Stimulated activated naive CD4-positive, alpha-beta T cell (primary cell): Measurements from ENCODE around the gene ADAMTS6.

Source experiments
- DNase-seq, 6 experiments: peaks; one replicate each; lab custom pipeline; 2025; lab: John Stamatoyannopoulos, UW

Gene ADAMTS6

GRCh38 chr5:65144136-65144871 lies 337.4 kb downstream of the ADAMTS6 start:
- DNase-seq = no peak

- DNase-seq = no peak
These were observed 339.2 kb downstream of the ADAMTS6 start for GRCh38 chr5:65142511-65143011.

- no peak for DNase-seq
These were observed 339.7 kb downstream of the ADAMTS6 start for GRCh38 chr5:65142016-65142415.

GRCh38 chr5:65141493-65141892 lies 340.2 kb downstream of the ADAMTS6 start:
- DNase-seq = no peak

DNA sequence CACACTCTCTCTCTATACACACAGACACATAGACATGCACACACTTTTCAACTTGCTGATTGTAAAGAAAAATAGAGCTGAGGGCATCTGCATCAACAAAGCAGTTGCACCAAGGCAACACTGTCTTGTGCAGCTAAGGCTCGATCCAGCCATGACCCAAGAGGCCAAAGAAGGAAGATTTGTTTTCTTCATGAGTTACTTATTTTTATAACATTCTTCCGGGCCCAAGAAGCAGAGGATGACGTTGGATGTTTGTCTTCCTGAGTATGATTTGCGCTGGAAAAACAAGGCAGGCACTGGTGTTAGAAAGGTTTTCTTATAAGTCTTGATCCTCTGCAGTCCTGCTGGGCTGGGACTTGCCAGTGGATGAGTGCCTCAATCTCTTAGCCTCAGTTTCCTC lies 344.1 kb downstream of the ADAMTS6 start:
- no peak for DNase-seq

GRCh38 chr5:65133477-65134110 lies 348.1 kb downstream of the ADAMTS6 start:
- DNase-seq = no peak

DNA sequence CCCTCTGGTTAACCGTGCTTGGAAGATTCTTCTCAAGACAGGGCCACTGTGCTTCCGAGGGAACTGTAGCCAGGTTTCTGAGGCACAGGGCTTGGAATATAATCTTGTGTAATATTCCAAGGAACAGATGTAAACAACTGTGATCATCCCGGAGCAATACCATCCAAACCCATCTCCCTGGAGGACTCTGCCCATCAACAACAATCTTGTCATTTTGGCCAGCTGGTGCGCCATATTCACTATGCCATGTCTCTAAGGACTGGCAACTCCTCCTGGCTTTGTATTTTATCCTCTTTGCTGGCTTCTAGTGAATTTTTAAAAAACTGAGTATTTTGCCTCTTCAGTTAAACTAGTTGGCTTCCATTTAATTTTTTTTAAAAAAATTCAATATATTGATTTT lies 349.3 kb downstream of the ADAMTS6 start:
- no peak for DNase-seq

- DNase-seq = no peak
These were observed 353.5 kb downstream of the ADAMTS6 start for GRCh38 chr5:65128226-65128625.

DNA sequence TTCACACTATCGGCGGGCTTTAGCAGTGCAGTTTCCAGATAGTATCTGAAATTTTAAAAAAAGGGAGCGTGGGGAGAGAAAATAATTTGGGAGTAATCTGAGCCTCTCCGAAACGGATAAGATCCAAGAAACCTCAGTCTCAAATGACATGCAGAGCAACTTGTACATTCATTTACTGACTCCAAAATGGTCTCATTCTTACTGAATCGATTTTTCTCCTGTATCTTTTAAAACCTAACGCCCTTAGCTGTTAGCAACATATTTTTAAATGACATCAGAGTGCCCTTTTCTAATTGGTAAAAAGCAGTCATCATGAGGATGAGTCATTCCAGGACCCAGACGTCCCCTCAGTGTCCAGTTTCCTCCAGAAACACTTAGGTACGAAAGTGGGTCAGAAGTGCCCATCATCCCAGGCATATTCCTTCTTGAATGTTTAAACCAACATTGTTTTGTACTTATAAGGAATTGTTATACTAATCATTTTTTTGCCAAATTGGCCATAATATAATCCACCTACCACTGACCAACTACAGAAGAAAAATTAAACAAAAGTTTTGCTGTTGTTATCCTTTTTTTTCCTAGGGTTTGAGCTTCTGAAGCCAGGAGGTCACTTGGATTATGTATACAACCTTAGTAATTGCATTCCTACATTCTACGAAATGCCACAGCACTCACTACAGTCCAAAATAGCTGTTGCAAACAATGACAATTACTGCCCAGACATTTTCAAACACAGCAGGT lies 354.4 kb downstream of the ADAMTS6 start:
- no peak for DNase-seq

DNA sequence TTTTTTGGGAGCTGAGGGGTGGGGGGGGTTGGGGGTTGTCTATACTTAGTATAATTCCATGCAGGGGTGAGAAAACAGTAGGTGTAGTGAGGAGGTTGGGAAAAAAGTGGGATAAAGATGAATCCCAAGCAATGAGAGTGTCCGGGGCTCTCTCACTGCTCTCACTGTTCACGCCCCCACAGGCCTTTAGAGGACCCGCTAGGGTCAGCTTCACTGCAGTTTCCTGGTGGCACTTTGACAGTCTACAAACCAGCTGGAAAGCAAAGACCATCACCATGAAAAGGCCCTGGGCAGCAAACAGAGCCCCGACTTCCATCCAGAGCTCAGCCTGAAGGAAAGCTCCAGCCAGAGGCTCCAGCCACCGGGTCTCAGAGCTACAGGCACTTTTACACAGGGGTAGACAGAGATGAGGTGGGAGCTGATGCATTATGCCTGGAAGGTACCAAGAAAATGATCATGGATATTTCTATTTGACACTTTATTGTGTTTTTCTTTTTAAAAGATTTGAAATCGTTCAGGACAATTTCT lies 355.1 kb downstream of the ADAMTS6 start:
- no peak for DNase-seq

DNA sequence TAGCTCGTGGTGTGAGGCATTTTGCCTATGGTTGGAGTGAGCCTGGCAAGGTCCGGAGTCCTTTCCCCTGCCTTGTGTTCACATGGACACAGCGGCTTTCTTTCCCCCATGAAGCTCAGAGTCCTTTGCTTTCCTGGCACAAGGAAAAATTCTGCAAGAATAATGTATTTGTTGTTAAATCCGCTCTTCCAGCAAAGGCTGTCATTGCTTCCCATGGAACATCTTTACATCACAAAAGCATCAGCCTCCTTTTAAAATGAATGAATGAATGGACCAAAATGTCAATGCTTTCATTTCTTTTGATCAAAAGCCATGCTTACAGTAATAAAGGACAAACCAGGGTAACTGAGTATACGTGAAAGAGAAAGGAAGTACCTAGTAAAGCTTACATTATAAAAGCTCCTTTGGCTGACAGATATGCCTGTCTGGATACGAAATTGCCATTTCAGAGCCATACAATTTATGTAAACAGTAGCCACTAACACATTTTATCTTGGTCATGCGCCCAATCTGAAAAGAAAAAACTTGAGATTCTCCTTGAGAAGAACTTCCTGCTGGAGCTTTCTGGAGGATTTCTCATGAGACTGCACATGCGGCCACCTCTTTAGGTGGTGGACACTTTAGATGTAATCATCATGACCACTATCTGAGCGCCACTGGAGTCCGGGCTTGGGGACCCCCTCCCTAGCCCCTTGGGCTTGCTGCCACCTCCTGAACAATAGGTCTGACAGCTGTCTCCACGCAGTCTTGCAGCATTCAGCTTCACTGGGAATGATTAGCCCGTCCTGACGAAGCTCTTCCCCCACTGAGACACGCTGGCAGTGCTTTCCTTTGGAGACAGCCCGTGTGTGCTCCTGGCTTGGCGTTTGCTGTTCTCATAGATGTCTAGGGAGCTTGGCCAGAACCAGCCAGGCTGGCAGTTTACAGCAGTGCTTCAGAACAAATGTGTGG lies 355.9 kb downstream of the ADAMTS6 start:
- no peak for DNase-seq

DNA sequence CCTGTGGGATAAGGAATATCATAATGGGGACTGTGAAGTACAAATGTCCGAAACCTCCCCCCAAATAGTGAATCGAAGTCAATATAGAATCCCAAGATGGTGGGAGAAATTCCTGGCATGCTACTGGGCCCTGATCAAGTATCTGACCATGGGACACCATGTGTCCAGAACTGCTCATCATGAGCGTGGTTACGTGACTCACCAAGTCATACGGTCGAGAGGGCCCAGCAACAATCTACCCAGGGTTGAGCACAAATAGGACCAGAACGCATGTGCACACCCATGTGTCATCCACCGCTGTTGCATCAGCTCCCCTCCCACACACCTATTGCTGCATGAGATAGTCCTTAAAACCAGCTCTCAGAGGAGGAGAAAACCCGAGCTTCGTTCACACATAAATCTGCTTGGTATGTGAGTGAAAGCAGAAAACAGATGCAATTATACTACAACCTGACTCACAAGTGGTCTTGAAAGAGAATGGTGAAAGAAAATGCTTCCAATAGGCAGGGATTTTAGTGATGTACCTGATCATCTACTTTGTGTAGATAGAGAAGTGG lies 359.8 kb downstream of the ADAMTS6 start:
- DNase-seq = no peak

- no peak for DNase-seq
These were observed 361.3 kb downstream of the ADAMTS6 start for GRCh38 chr5:65120371-65120967.

DNA sequence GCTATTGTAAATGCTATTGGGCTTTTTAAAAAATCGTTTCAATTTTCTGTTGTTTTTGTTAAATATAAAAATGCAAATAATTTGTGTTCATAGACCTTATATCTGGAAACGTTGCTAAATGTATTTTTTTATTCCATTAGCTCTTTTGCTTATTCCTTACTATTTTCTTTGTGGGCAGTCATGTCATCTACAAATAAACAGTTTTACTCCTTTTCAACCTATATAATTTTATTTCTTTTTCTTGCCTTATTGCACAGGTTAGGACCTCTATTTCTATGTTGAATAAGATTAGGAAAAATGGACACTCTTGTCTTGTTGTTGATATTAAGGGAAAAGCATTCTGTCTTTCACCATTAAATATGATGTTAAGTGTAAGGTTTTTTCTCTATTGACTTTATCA lies 364.2 kb downstream of the ADAMTS6 start:
- DNase-seq = no peak

DNA sequence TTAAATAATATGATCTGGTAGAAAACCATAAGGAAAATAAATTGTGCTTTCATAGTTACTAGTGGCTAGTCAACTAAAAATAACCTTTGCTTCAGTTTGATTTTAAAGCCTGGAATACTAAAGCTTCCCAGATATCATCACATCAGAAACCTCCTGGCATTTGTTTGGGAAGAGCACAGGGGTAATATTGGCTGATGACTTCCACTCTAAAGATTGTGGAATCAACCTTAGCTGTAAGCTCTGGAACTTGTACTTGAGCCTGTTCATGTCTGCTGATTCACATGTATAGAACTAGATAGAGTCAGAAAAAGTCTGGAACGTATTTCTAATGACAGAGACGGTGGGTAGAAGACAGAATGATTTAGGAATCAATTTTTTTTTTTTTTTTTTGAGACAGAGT lies 367.9 kb downstream of the ADAMTS6 start:
- DNase-seq = no peak

DNA sequence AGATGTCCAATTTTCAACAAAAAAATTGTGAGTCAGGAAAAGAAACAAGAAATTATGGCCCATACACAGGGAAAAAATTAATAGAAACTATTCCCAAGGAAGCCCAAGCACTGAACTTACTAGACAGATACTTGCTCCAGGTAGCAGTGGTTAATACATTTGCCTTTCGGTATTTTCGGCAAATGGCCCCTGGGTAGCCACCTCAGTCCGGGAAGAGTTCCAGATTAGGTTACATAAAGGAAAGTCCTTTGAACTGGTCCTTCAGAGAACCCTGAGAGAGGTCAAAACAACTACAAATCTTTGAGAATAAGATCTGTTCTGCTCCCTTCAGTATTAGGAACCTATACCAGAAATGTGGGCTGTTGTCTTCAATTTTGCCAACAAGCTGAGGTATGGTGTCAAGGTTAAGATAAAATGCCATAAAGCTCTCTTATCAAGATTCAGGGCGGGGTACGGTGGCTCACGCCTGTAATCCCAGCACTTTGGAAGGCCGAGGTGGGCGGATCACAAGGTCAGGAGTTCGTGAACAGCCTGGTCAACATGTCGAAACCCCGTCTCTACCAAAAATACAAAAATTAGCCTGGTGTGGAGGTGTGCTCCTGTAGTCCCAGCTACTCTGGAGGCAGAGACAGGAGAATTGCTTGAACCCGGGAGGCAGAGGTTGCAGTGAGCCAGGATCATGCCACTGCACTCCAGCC lies 369.6 kb downstream of the ADAMTS6 start:
- no peak for DNase-seq

DNA sequence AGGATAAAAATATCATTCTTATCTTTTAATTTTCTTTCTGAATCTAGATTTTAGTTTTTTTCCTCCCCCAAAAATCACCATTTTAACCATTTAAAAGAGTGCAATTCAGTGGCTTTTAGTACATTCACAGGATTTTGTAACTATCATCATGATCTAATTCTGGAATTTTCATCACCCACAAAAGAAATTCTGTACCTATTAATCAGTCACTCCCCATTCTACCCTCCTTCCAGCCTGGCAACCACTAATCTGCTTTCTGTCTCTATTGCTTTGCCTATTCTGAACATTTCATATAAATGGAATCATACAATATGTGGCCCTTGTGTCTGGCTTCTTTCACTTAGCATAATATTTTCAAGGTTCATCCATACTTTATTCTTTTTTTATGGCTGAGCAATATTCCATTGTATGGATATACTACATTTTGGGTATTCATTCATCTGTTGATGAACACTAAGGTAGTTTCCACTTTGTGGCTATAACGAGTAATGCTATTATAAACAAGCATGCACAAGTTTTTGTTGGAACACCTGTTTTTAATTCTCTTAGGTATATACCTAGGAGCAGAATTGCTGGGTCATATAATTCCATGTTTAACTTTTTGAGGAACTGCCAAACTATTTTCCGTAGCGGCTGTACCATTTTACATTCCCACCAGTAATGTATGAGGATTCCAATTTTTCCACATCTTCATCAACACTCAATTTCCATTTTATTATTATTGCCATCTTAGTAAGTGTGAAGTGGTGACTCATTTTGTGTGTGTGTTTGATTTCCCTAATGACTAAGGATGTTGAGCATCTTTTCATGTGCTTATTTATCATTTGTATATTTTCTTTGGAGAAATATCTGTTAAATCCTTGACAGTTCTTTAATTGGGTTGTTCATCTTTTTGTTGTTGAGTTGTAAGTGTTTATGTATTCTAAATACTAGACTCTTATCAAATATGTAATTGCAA lies 372.7 kb downstream of the ADAMTS6 start:
- DNase-seq = no peak

GRCh38 chr5:65105301-65105700 lies 376.4 kb downstream of the ADAMTS6 start:
- DNase-seq = no peak

DNA sequence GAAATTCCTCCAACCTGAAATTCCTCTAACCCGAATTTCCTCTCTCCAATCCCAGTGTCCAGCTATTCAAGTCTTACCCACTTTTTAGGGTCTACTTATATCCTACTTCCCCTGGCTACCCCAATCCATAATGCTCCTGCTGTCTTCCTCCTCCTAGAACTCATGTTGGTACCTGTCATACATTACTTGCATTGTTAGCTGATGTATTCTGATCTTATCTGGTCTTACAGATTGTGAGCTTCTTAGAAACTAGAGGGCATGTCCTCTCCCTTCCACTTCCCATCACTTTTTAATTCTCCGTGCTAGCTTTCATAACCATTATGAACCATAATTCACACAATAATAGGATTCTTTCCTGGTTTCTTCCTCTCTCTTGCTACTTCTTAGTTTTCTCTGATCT lies 376.9 kb downstream of the ADAMTS6 start:
- DNase-seq = no peak
